HS-5 (cell line): ENCODE results near the gene TMC7.

Experiments used
- DNase-seq: peaks from one replicate; pipeline ENCODE4 v3.0.0-alpha.2; 2012; ENCODE audit warnings: low read depth

Gene TMC7

DNA sequence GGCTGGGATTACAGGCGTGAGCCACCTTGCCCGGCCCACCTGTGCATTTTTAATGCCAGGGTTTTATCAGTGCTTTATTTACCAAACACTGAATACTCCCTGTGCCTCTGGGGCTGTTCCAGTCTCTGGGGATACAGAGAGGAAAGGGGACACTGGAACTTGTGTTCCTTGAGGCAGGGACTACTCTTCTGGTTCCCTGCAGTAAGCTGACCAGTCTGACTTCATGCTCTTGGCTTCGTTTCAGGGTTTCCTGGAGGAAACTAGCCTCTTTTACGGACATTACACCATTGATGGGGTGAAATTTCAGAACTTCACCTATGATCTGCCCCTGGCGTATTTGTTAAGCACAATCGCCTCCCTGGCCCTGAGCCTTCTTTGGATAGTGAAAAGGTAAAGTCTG is 46.2 kb downstream of the TMC7 start:
- no peak for DNase-seq

DNA sequence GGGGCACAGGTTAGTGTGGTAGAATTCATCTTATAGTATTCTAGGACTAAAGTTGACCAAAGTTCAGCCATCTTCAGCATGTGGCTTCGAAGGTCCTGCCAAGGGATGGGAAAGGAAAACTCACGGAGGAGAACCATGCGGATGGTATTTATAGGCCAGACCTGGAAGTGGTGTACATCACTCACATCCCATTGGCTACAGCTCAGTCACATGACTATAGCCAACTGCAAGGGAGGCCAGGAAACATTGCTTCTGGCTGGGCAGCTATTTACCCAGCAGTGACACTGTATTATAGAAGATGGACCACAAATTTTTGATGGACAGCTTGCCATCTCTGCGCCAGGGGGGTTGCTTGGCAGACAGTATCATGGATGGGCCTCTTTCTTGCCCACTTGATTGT is 48.0 kb downstream of the TMC7 start:
- DNase-seq = no peak

DNA sequence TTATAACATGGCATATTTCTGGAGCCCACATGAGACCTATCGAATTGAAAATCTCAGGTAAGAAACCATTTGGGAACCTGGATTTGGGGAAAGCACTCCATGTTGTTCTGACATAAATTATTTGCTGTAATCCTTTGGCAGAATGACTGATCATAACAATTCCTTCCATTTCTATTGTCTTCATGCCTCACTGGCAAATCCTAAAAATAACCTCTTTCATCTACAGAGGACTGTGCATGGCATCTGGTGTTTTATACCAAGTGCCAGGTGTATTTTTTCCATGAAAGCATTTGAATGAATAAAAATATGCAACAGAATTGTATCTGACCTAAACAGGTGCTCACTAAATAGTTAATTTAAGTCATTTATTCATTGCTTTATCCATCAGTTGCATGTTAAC is 50.0 kb downstream of the TMC7 start:
- DNase-seq = no peak

DNA sequence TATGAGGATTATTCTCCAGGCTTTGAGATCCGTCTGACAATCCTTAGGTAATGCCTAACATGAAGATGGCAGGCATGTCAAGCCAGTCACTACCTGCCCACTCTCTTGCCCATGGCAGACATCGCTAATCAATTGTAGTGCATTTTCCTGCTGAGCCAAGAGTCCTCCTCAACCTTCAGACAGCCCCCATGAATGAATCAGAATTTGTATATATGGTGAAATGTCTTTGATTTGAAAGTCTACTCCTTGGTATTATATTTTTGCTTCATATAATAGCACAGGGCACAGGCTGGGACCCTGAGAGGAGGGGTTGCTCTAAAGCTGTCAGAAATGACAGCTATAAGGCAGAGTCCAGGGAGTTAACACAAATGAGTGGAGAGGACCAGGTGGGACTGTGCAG is 56.7 kb downstream of the TMC7 start:
- no peak for DNase-seq

DNA sequence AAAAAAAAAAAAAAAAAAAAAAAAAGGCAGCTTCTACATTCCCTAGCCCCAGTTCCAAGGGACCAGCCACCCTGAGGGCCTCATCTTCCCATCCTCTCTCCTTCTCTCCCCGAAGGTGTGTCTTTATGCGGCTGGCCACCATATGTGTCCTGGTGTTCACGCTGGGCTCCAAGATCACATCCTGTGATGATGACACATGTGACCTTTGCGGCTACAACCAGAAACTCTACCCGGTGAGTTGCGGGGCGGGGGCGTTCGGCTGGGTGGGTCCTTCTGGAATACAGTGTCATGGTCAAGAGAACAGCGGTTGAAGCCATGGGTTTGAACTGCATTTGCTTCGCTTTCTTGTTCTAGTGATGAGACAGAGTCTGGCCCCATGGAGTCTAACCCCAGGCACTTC is 61.0 kb downstream of the TMC7 start:
- no peak for DNase-seq

DNA sequence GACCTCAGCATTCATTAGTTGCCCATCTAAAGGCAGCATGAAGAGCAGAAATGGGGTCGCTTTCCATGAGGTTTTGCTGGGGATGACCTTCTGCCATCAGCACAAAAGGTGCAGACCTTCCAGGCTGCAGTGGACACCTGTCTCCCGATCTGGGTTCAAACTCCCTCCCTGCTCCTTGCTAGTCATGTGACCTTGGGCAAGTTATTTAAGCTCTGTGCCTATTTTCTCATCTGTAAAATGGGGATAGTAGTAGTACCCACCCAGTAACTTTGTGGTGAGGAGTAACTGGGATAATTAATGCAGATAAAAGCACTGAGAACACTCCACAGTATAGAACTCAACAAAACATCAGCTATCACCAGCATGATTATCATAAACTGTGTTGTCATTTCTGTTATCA is 62.3 kb downstream of the TMC7 start:
- DNase-seq = no peak

DNA sequence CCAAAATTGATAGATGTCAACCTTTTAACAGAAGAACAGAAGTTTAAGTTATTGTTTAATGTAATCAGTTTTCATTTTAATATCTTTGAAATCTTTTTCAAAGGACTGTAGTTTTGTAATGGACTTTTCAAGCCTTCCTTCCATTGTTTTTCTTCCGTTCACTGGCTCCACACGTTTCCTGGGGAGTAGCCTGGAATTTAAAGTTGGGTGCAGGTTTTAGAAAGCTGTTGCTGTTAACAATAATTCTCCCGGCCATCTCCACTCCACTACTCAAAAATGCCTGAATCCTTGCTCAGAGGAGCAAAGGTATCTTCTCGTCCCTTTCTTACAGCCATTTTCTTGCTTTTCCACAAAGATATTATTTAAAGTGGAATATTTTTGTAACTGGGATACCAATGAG is 79.0 kb downstream of the TMC7 start:
- no peak for DNase-seq

DNA sequence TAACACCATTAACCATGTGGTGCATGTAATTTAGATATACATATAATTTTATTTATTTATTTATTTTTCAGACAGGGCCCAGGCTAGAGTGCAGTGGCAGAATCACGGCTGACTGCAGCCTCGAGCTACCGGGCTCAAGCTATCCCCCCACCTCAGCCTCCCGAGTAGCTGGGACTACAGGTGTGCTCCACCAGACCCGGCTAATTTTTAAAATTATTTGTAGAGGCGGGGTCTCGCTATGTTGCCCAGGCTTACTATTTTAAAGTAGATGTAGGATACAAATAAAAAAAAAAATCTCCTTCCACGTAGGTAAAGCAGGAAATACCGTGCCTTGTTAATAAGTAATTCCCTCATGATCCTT is 83.2 kb downstream of the TMC7 start:
- no peak for DNase-seq

DNA sequence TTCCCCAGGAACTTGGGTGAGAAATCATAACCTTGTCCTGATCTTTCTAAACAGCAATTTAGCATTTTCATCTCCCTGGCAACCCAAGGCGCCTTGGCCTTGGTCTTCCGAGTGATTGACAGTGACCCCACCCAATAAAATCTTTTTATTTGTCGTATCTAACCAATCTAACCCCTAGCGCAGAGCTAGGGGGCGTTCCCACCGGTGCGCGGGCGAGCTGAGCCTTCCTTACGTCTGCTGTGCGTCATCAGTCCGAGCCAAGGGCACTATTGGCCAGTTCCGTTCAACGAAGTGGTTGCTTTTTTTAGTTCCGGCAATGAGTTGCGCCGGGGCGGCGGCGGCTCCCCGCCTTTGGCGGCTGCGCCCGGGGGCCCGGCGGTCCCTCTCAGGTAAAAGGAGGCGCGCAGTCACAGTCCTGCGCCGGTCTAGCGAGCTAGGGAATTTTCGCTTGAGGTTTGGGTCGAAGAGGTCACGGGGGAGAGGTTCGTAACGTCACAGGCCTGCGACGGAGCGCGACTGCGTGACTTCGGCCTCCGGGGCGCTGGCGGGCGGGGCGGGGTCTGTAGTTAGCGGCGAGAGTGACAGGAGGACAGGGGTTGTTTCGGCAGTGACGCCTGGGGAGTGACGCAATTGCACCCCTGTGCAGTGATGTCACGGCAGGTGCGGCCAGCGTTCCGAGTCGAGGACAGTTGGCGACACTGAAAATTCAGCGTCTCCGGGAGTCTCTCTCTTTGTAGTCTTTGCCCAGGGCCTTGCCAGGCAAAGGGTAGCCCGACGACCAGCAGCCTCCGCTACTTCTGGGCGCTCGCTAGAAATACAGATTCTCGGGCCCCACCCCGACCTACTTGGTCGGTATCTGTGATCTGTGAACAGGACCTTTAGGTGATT is 83.9 kb downstream of the TMC7 start, which contains the start of gene COQ7:
TSS of gene COQ7 (plus strand) at position 266 of the 888 bp plus-strand sequence. CDS start at position 317, 51 bp downstream.
- DNase-seq = peak; percentile 99

DNA sequence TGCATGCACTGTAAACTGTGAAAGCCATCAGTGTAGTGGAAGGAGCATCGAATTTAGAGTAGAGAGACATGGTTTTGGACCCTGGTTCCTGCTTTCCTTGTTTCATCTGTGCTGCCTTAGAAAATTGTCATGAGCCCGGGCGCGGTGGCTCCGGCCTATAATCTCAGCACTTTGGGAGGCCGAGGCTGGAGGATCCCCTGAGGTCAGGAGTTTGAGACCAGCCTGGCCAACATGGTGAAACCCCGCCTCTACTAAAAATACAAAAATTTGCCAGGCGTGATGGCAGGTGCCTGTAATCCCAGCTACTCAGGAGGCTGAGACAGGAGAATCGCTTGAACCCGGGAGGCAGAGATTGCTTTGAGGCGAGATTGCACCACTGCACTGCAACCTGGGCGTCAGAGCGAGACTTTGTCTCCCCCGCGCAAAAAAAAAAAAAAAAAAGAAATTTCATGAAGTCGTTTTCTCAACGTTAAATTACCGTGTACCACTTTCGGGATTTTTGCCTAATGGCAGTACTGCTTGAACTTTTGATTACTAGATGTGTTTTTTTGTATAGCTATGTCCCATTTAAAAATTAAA is 84.6 kb downstream of the TMC7 start:
- no peak for DNase-seq

DNA sequence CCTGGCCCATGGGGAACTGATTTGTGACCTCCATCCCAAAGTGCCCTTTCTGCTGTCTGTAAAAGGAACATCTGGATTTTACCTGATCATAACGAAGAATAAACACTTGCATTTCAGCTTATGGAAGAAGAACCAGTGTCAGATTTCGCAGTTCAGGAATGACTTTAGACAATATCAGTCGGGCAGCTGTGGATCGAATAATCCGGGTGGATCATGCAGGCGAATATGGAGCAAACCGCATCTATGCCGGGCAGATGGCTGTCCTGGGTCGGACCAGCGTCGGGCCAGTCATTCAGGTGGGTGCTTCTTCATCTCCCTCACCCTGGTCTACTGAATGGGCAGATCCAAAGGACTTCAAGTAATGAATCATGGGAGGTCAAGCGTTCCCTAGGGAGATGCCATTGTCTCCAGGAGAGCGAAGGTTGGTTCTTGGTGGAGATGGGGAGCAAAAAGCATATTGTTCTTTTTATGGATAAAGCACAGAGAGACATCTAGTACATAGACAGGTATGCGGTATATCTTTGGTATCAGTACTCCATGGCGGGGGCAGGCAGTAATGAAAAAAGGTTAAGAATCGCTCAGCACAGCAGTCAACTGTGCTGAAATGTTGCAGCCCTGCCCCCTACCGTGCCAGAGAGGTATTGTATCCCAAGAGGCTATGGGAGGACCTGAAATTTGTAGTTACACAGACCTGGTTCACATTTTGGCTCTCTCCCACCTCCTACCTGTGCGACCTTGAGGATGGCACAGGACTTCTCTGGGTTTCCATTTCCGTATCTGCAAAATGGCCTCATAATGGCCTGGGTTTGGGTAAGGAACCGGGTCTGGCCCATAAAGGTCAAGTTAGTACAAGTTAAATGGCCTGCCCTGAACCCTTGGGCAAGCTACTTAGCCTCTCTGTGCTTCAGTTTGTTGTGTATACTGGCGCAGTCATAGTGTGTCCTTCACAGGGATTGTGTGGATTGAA is 88.4 kb downstream of the TMC7 start:
- DNase-seq = no peak

DNA sequence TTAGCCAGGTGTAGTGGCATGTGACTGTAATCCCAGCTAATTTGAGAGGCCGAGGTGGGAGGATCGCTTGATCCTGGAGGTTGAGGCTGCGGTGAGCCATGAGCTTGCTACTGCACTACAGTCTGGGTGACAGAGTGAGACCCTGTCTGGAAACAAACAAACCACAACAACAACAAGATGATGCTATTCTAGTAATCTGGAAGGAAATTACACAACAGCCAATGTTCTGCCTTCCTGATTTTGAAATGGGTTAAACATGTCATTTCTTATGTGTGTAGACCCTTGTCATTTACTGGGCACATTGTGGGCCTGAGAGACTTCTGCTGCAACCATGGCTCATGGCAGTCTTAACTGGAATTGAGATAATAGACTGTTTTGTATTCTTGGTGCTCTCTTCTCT is 89.6 kb downstream of the TMC7 start:
- no peak for DNase-seq

DNA sequence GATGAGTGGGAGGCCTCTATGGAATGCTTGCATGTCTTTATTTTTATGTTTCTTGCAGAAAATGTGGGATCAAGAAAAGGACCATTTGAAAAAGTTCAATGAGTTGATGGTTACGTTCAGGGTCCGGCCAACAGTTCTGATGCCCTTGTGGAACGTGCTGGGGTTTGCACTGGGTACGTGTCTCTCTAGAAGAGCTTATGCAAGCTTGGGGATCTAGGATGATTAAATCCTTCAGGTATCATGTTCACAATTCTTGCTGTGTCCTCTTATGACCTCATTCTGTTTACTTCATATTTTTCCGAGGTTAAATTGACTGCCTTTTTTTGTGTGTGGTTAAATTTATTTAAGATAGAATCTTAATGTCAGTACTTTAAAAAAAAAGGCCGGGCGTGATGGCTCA is 90.1 kb downstream of the TMC7 start:
- DNase-seq = no peak

DNA sequence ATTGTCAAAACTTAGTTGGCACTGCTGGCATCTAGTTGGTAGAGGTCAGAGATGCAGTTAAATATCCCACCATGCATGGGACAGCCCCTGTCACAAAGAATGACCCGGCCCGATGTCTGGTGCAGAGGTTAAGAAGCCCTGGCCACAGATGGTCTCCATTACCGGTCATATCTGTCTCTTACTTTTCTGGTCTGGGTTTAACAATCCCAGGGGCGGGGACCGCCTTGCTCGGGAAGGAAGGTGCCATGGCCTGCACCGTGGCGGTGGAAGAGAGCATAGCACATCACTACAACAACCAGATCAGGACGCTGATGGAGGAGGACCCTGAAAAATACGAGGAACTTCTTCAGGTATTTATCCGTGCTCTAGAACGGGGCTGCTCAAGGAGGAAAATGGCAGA is 91.8 kb downstream of the TMC7 start:
- no peak for DNase-seq

DNA sequence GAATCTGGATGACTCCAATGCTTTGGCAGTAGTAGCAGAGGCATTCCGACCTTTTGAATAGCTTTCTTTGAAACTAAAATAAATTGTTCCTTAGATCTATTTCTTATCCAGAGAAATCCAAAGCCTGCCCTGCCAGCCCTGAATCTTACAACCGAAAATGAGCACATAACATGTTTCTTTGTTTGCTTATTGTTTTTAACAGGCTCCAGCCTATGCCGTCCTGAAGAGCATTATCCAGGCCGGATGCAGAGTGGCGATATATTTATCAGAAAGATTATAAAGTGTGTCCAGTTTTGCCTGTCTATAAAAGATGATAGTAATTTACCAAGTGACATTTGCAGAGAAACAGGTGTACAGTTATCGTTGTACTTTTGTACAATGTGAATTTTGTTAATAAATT is 94.1 kb downstream of the TMC7 start:
- no peak for DNase-seq

DNA sequence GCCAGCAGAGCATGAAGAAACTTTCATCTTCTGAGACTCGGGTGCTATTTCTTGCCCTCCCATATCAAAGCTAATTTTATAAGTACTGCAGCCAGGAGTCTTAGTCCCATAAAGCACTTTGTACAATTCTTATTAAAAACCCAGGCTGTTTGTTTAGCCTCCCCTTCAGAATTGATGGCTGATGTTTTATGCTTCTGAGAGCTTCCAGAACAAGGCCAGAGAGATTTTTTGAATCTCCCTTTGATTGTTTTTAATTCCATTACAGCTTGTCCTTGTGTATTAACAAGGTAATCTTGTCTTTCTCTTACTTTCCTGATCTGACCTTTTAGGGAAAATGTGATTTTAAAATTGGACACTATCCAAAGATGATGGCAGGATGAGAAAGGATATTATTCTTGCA is 99.9 kb downstream of the TMC7 start:
- no peak for DNase-seq

DNA sequence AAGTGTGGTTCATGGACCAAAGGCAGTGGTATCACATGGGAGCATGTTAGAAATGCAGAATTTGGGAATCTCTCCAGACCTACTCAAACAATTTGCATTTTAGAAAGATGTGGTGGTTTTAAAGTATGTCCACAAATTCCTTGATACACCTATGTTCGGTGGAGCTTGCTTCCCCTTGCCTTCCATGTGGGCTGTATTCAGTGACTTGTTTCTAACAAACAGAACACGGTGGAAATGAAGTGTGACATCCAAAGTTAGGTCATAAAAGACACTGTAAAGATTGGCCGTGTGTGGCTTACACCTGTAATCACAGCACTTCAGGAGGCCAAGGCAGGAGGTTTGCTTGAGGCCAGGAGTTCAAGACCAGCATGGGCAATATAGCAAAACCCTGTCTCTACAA is 100.4 kb downstream of the TMC7 start:
- no peak for DNase-seq

DNA sequence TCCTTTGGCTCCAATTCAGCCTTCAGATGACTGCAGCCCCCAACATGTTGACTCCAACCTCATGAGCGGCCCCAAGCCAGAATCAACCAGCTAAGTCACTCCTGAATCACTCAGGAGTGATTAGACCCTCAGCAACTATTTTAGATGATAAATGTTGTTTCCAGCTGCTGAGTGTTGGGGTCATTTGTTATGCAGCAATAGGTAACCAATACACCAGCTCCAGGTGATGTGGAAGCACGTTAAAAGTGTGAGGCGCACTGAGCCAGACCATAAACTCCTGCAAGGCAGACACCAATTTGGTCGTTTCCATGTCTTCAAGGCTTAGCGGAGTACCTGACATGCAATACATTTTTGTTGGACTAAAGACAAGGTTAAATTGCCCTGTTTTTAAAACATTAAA is 101.1 kb downstream of the TMC7 start:
- no peak for DNase-seq

DNA sequence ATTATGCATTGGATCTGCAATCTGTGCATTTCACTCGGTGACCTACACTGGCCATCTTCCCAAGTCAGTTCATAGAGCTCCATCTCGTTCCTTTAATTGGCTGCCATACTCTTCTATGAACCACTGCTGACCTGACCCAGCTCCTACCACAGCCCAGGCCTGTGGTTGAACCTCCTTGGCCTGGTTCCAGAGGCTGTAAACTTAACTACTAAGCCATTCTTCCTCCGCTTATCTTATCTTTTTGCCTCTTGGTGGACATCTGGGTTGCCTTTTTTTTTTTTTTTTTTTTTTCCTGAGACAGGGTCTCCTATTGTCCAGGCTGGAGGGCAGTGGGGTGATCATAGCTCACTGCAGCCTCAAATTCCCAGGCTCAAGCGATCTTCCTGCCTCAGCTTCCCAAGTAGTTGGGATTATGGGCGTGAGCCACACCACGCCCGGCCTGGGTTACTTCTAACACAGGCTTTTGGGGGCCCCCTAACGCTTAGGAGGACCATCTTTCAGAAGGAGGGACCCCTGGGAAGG is 102.0 kb downstream of the TMC7 start:
- DNase-seq = no peak

DNA sequence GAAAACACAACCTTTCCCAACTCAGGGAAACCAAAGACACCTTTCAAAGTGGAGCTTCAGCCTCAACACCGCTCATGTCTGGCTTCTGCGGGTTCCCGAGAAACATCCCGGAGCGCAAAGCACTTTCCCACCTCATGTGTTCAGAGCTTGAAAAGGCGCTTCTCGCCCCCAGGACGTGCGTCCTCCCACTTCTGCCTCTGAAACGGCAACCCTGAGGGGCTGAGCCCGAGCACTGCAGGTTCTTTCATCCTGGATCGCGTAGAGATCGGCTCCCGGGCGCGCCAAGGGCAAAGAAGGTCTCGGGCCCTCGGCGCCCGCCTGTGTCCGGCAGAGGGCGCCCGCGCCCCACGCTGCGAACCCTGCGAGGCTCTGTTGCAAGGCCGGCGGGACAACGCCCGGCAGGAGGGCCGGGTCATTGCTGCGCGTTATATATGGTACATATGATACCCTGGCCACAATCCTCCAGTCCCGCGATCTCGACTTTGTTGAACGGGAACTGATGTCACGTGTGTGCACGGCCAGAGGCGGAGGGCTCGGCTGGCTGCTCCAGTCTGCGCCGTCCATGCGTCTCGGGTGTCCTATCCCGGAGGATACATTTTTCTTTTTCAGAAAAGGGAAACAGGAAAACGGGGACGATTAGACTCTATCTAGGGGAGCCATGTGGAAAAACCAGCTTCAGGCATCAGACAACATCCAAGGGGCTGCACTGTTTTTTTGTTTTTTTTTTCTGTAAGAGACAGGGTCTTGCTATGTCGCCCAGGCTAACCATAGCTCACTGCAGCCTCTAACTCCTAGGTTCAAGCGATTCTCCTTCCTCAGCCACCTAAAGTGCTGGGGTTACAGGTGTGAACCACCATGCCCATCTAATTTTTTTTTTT is 102.8 kb downstream of the TMC7 start:
- peak; percentile 53 for DNase-seq

DNA sequence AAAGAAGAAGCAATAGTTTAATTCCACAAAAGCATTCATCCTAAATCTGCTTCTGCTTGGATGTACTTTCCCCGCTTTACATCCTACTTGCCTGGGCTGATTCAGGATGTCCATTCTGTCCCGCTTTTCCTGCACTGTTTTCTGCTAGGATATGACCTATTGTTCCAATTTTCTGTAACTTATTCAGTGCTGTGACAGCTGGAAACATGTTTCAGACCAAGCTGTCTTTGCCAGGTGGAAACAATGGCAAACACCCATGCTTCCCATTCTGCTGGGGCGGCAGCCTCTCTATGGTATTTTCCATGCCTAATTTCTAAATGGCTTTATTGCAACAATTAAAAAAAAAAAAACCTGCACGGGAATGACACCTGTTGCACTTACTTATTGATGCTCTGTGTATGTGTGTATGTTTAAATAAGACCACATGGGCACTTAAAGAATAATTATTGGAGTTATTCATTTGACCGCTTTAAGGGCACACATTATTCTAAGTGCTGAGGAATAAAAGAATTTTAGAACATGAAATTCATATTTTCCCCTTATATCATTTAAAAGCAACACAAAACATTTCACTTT is 104.7 kb downstream of the TMC7 start:
- no peak for DNase-seq
